SK-N-MC (cell line): ENCODE results near the gene SLC5A5.

ENCODE experiments used
- EZH2 ChIP-seq: fragments of 200-600 bp; sonication (generic); IDR thresholded peaks from one replicate; pipeline ENCODE4 v1.6.1; 2017; ENCODE audit warnings: antibody characterized with exemption
- FOXP2 ChIP-seq: optimal IDR thresholded peaks from 2 replicates; pipeline ENCODE3; 2011; ENCODE audit warnings: mild to moderate bottlenecking, moderate library complexity; ENCODE audit not compliant: insufficient read depth; ENCODE audit errors: extremely low read length, control extremely low read depth
- POLR2AphosphoS5 ChIP-seq: IDR thresholded peaks from 2 replicates; pipeline ENCODE4 v1.6.1; 2012; ENCODE audit warnings: mild to moderate bottlenecking, low read depth, low read length, borderline replicate concordance

- TF ChIP-seq EZH2 (no peak), POLR2AphosphoS5 (no peak; the same call in 1 of the 2 replicates), FOXP2 (no peak)
Observed at GRCh38 chr19:17841810-17842662, 29.7 kb upstream of the SLC5A5 start.
